ENCODE measurements around the gene DPF3. TPM values are rescaled to one million over a fixed set of nuclear protein-coding genes. Genes with fewer than 3 reads are reported as not detected.

The DPF3 gene
- total and polyA plus RNA-seq, 2 of the 13 experiments (the other 11 are each of a cell fraction or from before 2014, with no cell fraction given), result 0.09 to 0.60 TPM

DNA sequence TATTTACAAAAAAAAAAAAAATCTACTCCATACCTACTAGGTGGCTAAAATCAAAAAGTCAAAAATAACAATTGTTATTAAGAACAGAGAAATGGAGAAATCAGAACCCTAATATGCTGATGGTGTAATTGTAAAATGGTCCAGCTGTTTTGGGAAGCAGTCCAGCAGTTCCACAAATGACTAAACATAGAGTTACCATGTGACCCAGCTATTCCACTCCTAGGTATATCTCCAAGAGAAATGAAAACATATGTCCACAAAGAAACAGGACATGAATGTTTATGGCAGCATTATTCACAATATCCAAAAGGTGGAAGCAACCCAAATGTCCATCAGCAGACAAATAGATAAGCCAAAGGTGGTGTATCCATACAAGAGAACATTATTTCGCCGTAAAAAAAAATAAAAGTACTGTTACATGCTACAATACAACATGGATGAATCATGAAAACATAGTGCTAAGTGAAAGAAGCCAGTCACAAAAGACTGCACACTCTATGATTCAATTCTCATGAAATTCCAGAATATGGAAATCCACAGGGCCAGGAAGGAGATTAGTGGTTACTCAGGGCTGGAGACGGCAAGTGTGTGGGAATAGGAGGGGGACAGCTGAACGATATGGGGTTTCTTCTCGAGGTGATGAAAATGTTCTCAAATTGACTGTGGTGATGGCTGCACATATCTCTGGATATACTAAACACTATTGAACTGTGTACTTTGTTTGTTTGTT is 9.1 kb upstream of the DPF3 start:
- ChIA-PET CTCF (ENCODE audit: low intra/inter-chr PET ratio, low total read pairs) (interaction anchor here (0.7 to 1.6 kb wide), 2 partner anchors 167 to 386 kb away, joined by 3 to 4 read pairs; no protein-coding TSS in a partner anchor), POLR2A (no interaction called here)
- TF ChIP-seq ZNF432 (CRISPR knock-in tag; IDR thresholded peaks at IDR 0.05; ENCODE audit: borderline replicate concordance) (no peak), SRSF4 (IDR thresholded peaks at IDR 0.05; ENCODE audit: low read depth, low read length, poor library complexity, severe bottlenecking) (no peak), ZNF260 (CRISPR knock-in tag; IDR thresholded peaks at IDR 0.05; ENCODE audit: borderline replicate concordance, low read depth) (no peak), ZNF20 (CRISPR knock-in tag; IDR thresholded peaks at IDR 0.05) (no peak)
- Histone ChIP-seq H3K4me3 (replicated peaks in 1 of 3; ENCODE audit: insufficient read depth in 1 of 3, low read depth in 2 of 3, low read length in 3 of 3) (no peak overlapping the region), H3K9ac (ENCODE audit: insufficient read depth, low read depth, low read length) (no peak overlapping the region), H3K27me3 (ENCODE audit: control insufficient read depth in 1 of 2, insufficient read depth in 2 of 2, low read length in 2 of 2) (no peaks in the 10 kb centered on the region; a peak in 1 of 5 replicates), H3K4me1 (ENCODE audit: insufficient read depth, low read length) (peaks cover 15% of the 10 kb centered on the region), H3K9me3 (ENCODE audit: low read length) (no peaks in the 10 kb centered on the region), H2AFZ (ENCODE audit: low read length) (no peak overlapping the region), H3K79me2 (ENCODE audit: insufficient read depth, low read length) (no peaks in the 10 kb centered on the region), H4K20me1 (ENCODE audit: insufficient read depth, low read length) (no peaks in the 10 kb centered on the region), H3K27ac (ENCODE audit: extremely low read length, insufficient read depth, low read length) (no peak overlapping the region), H3K4me2 (ENCODE audit: low read depth, low read length) (no peak overlapping the region), H3K36me3 (replicated peaks in 1 of 2; ENCODE audit: control insufficient read depth in 1 of 2, insufficient read depth in 2 of 2, low read length in 2 of 2) (no peaks in the 10 kb centered on the region)
- DNase-seq (ENCODE audit: low spot score), result no peak
- 36% methylated on average over 5 of the region's 5 CpGs for WGBS (ENCODE audit: low lambda C conversion rate)
- BruUV-seq (replicated peaks), result no TSS peak
- FAIRE-seq, result no peak
- in situ Hi-C loops (cut with HindIII; ENCODE audit: extremely low pct_ligation_motif_present, low pct_unique_long_range_greater_than_20kb), result no loop called here
- intact Hi-C loops (cut with micrococcal nuclease; ENCODE audit: unreplicated experiment), result no loop called here
- no peak for ATAC-seq

- no peak for FAIRE-seq
- H3K27ac ChIP-seq (ENCODE audit: extremely low read length, insufficient read depth, low read length), result no peak overlapping the region
- H3K79me2 ChIP-seq (ENCODE audit: insufficient read depth, low read length), result no peaks in the 10 kb centered on the region
- no peak overlapping the region for H3K9ac ChIP-seq (ENCODE audit: insufficient read depth, low read depth, low read length)
- no peak overlapping the region for H2AFZ ChIP-seq (ENCODE audit: low read length)
- no peak for ATAC-seq
- peaks cover 0 to 6% of the 10 kb centered on the region in 2 experiments; a peak in 1 of 5 replicates for H3K27me3 ChIP-seq (ENCODE audit: control insufficient read depth in 1 of 2, insufficient read depth in 2 of 2, low read length in 2 of 2)
- H3K36me3 ChIP-seq (replicated peaks in 1 of 2; ENCODE audit: control insufficient read depth in 1 of 2, insufficient read depth in 2 of 2, low read length in 2 of 2), result no peaks in the 10 kb centered on the region
- ChIA-PET CTCF (ENCODE audit: low intra/inter-chr PET ratio, low total read pairs) (no interaction called here), POLR2A (no interaction called here)
- no peak overlapping the region for H3K4me3 ChIP-seq (replicated peaks in 1 of 3; ENCODE audit: insufficient read depth in 1 of 3, low read depth in 2 of 3, low read length in 3 of 3)
- H4K20me1 ChIP-seq (ENCODE audit: insufficient read depth, low read length), result no peaks in the 10 kb centered on the region
- WGBS (ENCODE audit: low lambda C conversion rate), result 3% methylated on average over 3 of the region's 3 CpGs
- BruUV-seq (replicated peaks), result no TSS peak
- H3K9me3 ChIP-seq (ENCODE audit: low read length), result no peaks in the 10 kb centered on the region
- in situ Hi-C loops (cut with HindIII; ENCODE audit: extremely low pct_ligation_motif_present, low pct_unique_long_range_greater_than_20kb), result no loop called here
- DNase-seq (ENCODE audit: low spot score), result no peak
- peaks cover 10% of the 10 kb centered on the region for H3K4me1 ChIP-seq (ENCODE audit: insufficient read depth, low read length)
- intact Hi-C loops (cut with micrococcal nuclease; ENCODE audit: unreplicated experiment), result no loop called here
- TF ChIP-seq SP2 (CRISPR knock-in tag; IDR thresholded peaks at IDR 0.05), result no peak
- no peak for TF ChIP-seq ZNF530 (CRISPR knock-in tag; IDR thresholded peaks at IDR 0.05; ENCODE audit: low read depth)
- no peak for TF ChIP-seq CEBPG (CRISPR knock-in tag; IDR thresholded peaks at IDR 0.05)
- no peak overlapping the region for H3K4me2 ChIP-seq (ENCODE audit: low read depth, low read length)
These were observed 7.5 kb upstream of the DPF3 start for GRCh38 chr14:72901361-72901760.
